ENCODE measurements around the gene JHY. TPM values are rescaled to one million over a fixed set of nuclear protein-coding genes. Genes with fewer than 3 reads are reported as not detected.
A peak's percentile ranks its signal among the peaks of the same experiment; 100 is the strongest.

Gene JHY
- total RNA-seq, 1 experiment from 2014 or later, result 0.79 TPM

- Histone ChIP-seq H3K9me3 (ENCODE audit: control insufficient read depth, low read depth, low read length) (no peaks in the 10 kb centered on the region), H4K91ac (ENCODE audit: insufficient read length, low read depth, low read length) (no peak overlapping the region), H3K4ac (ENCODE audit: low read depth, low read length) (no peak overlapping the region), H2BK12ac (ENCODE audit: insufficient read length, low read depth, low read length) (no peak overlapping the region), H3K23me2 (ENCODE audit: insufficient read length, low read depth, low read length, poor library complexity, severe bottlenecking) (no peaks in the 10 kb centered on the region), H4K20me1 (ENCODE audit: control insufficient read depth, insufficient read depth, insufficient read length) (no peaks in the 10 kb centered on the region), H3K79me1 (ENCODE audit: insufficient read depth, low read depth, low read length, poor library complexity, severe bottlenecking) (no peaks in the 10 kb centered on the region), H2BK15ac (ENCODE audit: low read depth, low read length) (no peak overlapping the region), H3T11ph (ENCODE audit: low read length) (no peak overlapping the region), H2AK5ac (ENCODE audit: insufficient read length, low read length) (no peak overlapping the region), H3K4me2 (ENCODE audit: insufficient read depth, insufficient read length, low read length) (no peak overlapping the region), H3K27me3 (ENCODE audit: insufficient read depth, low read length) (no peaks in the 10 kb centered on the region), H2BK120ac (ENCODE audit: low read depth, low read length, poor library complexity, severe bottlenecking) (no peak overlapping the region), H2BK5ac (ENCODE audit: insufficient read length, low read length) (no peak overlapping the region), H3K23ac (ENCODE audit: insufficient read length, low read depth, low read length) (no peak overlapping the region), H3K14ac (ENCODE audit: insufficient read depth, low read length) (no peak overlapping the region), H3K79me2 (ENCODE audit: insufficient read depth, low read length) (no peaks in the 10 kb centered on the region), H2AFZ (ENCODE audit: low read length) (no peak overlapping the region), H2BK20ac (ENCODE audit: low read depth, low read length, poor library complexity, severe bottlenecking) (no peak overlapping the region), H3K56ac (ENCODE audit: insufficient read length, low read depth, low read length) (no peak overlapping the region), H3K18ac (ENCODE audit: insufficient read length, low read depth, low read length) (no peak overlapping the region), H3K9ac (ENCODE audit: extremely low read depth, insufficient read length, low read length) (no peak overlapping the region), H4K8ac (replicated peaks; ENCODE audit: insufficient read length, low read depth, low read length) (no peak overlapping the region), H3K27ac (ENCODE audit: insufficient read length, low read depth, low read length) (no peak overlapping the region), H4K5ac (ENCODE audit: insufficient read length, low read depth, low read length) (no peak overlapping the region), H3K4me1 (ENCODE audit: insufficient read depth, low read length) (peaks cover 5% of the 10 kb centered on the region)
- peaks cover 23 to 27% of the 10 kb centered on the region in 2 experiments for H3K4me1 Mint-ChIP-seq
- no peak overlapping the region for H3K27ac Mint-ChIP-seq
- no peaks in the 10 kb centered on the region for H3K9me3 Mint-ChIP-seq
- H3K27me3 Mint-ChIP-seq (ENCODE audit: low read depth), result no peaks in the 10 kb centered on the region
- DNase-seq, result peak; percentile 53
- no CpG with 5 or more reads among the region's 3 CpGs for WGBS (ENCODE audit: extremely low coverage, insufficient read length, low lambda C conversion rate)
- H3K36me3 Mint-ChIP-seq (ENCODE audit: insufficient read depth in 1 of 3, low read depth in 3 of 3), result no peaks in the 10 kb centered on the region
- TF ChIP-seq CTCF (conservative IDR thresholded peaks at IDR 0.05), result peak; percentile 89
- no peak overlapping the region for H3K4me3 Mint-ChIP-seq
Observed at GRCh38 chr11:122853971-122854446, 28.6 kb upstream of the JHY start.
